K562 (cell line): ENCODE data around the gene RBM19. TPM values are rescaled to one million over a fixed set of nuclear protein-coding genes. Genes with fewer than 3 reads are reported as not detected.

ENCODE experiments used
- AFF1 ChIP-seq, 2 experiments: fragments of 450-650 bp; IDR thresholded peaks; 2 replicates each; pipeline ENCODE4 v1.6.1; 2018; ENCODE audit warnings: mild to moderate bottlenecking in 2 of 2, low read depth in 1 of 2; ENCODE audit not compliant: partially characterized antibody in 2 of 2
- BHLHE40 ChIP-seq: IDR thresholded peaks from 2 replicates; pipeline ENCODE4 v1.6.1; 2011; ENCODE audit warnings: low read length, improper control_type of control experiment
- DMBX1 ChIP-seq: fragments of 250-450 bp; sonication (Bioruptor Pico); IDR thresholded peaks from 2 replicates; pipeline ENCODE4 v1.8.0; 2022; ENCODE audit warnings: inconsistent platforms, mild to moderate bottlenecking, moderate library complexity, borderline replicate concordance
- MCM7 ChIP-seq, 2 experiments: fragments of 450-650 bp; IDR thresholded peaks; 2 replicates each; pipeline ENCODE4 v1.6.1; 2016 to 2018
- PCBP1 ChIP-seq: fragments of 200-400 bp; formaldehyde crosslinking; IDR thresholded peaks from 2 replicates; pipeline ENCODE4 v1.6.1; 2018; ENCODE audit warnings: mild to moderate bottlenecking, low read depth, low read length; ENCODE audit not compliant: poor library complexity, severe bottlenecking
- POLR2AphosphoS5 ChIP-seq: IDR thresholded peaks from 2 replicates; pipeline ENCODE4 v1.6.1; 2011; ENCODE audit warnings: mild to moderate bottlenecking, low read depth, low read length, moderate library complexity; ENCODE audit not compliant: control insufficient read depth, insufficient read depth
- POLR3G ChIP-seq: IDR thresholded peaks from 2 replicates; pipeline ENCODE4 v1.6.1; 2011; ENCODE audit not compliant: insufficient read length, insufficient replicate concordance; ENCODE audit errors: extremely low read depth
- RREB1 ChIP-seq: fragments of 250-450 bp; sonication (Bioruptor Pico); IDR thresholded peaks from 2 replicates; pipeline ENCODE4 v1.4.0; 2020
- SIN3A ChIP-seq, 2 experiments: fragments of 150-350 bp in 1 of 2; IDR thresholded peaks; 2 replicates each; pipeline ENCODE4 v1.6.1; 2011 to 2016; ENCODE audit warnings: borderline replicate concordance in 2 of 2, low read depth in 2 of 2, low read length in 2 of 2, mild to moderate bottlenecking in 2 of 2, moderate library complexity in 2 of 2; ENCODE audit not compliant: control insufficient read depth in 1 of 2
- SMARCE1 ChIP-seq: fragments of 450-650 bp; IDR thresholded peaks from 2 replicates; pipeline ENCODE4 v1.7.1; 2016; ENCODE audit warnings: mild to moderate bottlenecking
- XRCC3 ChIP-seq: fragments of 450-650 bp; IDR thresholded peaks from 2 replicates; pipeline ENCODE4 v1.6.1; 2017; ENCODE audit warnings: mild to moderate bottlenecking, moderate library complexity
- YY1 ChIP-seq, 3 experiments: IDR thresholded peaks; 2 replicates each; pipeline ENCODE4 v1.6.1; 2011; ENCODE audit warnings: low read length in 2 of 3, mild to moderate bottlenecking in 2 of 3, moderate library complexity in 2 of 3, borderline replicate concordance in 1 of 3, control low read depth in 1 of 3, low read depth in 1 of 3; ENCODE audit not compliant: insufficient read depth in 3 of 3, insufficient replicate concordance in 2 of 3, control insufficient read depth in 1 of 3, insufficient read length in 1 of 3; ENCODE audit errors: extremely low read depth in 1 of 3
- ZC3H4 ChIP-seq: sonication (generic); formaldehyde crosslinking; IDR thresholded peaks from 2 replicates; pipeline ENCODE4 v1.9.0; 2021; ENCODE audit warnings: missing genetic modification reagents, borderline replicate concordance
- ZNF175 ChIP-seq: fragments of 200-800 bp; sonication (Bioruptor generic); IDR thresholded peaks from 2 replicates; pipeline ENCODE4 v1.6.1; 2016; ENCODE audit warnings: low read depth, mild to moderate bottlenecking, missing genetic modification characterization, missing compliant biosample characterization
- ZNF561 ChIP-seq: fragments of 450-650 bp; formaldehyde crosslinking; conservative IDR thresholded peaks from 2 replicates; pipeline ENCODE4 v1.4.0; 2020; ENCODE audit warnings: mild to moderate bottlenecking, moderate library complexity
- ZNF699 ChIP-seq: fragments of 250-450 bp; sonication (Bioruptor Pico); IDR thresholded peaks from 2 replicates; pipeline ENCODE4 v1.8.0; 2021; ENCODE audit warnings: mild to moderate bottlenecking, moderate library complexity; ENCODE audit not compliant: insufficient replicate concordance
- polyA plus RNA-seq, 8 experiments: library from polyadenylated mRNA; depleted of rRNA in 4 of 8; stranded (reverse) in 5 of 8; unstranded in 3 of 8; fragments of >200 nt; fragmentation: Nextera tagmentation in 2 of 8; fragmentation: Illumina TruSeq in 1 of 8; extraction: Ambion mirVana in 2 of 8; extraction: Trizol in 1 of 8; gene quantifications; 2 replicates each; pipeline versions ENCODE4 v1.2.1 to v1.2.3, GENCODE V29; 2011 to 2014; ENCODE audit warnings: inconsistent platforms in 1 of 8, missing spikeins in 1 of 8
- total RNA-seq, 7 experiments: library from RNA; depleted of rRNA in 6 of 7; stranded (reverse); fragments of >200 nt in 6 of 7; fragmentation: Illumina TruSeq in 2 of 7; extraction: Trizol in 2 of 7; gene quantifications; 2 replicates each; pipeline versions ENCODE4 v1.2.1 to v1.2.3, GENCODE V29; 2011 to 2021; ENCODE audit warnings: low replicate concordance in 1 of 7

The RBM19 gene
- total and polyA plus RNA-seq, 9 of the 15 experiments (the other 6 are each of a cell fraction or from before 2014, with no cell fraction given), result 16.0 to 58.4 (median 37.9) TPM

- no peak for TF ChIP-seq AFF1 (IDR thresholded peaks at IDR 0.05; ENCODE audit: low read depth in 1 of 2, partially characterized antibody in 2 of 2)
- peak; percentile 92 for TF ChIP-seq DMBX1 (CRISPR knock-in tag)
- TF ChIP-seq XRCC3, result no peak
- no peak for TF ChIP-seq YY1 (IDR thresholded peaks at IDR 0.05; ENCODE audit: borderline replicate concordance in 1 of 3, control insufficient read depth in 1 of 3, extremely low read depth in 1 of 3, insufficient read depth in 3 of 3, insufficient read length in 1 of 3, insufficient replicate concordance in 2 of 3, low read depth in 1 of 3, low read length in 2 of 3)
- no peak for TF ChIP-seq ZC3H4 (CRISPR knock-in tag)
- TF ChIP-seq ZNF699, result no peak
- no peak for TF ChIP-seq ZNF561
- 0 out of 2 replicates have a peak, but pooled peaks have one; percentile 18 for TF ChIP-seq RREB1 (CRISPR knock-in tag)
- peak; percentile 41; the same call in 1 of the 2 replicates for TF ChIP-seq ZNF175
- TF ChIP-seq POLR3G, result no peak
- TF ChIP-seq SIN3A (IDR thresholded peaks at IDR 0.05; ENCODE audit: borderline replicate concordance in 2 of 2, control insufficient read depth in 1 of 2, low read depth in 2 of 2, low read length in 2 of 2), result peak in 1 of 2 experiments; percentile 24; a peak in 1 of 4 replicates
- peak; percentile 98 for TF ChIP-seq SMARCE1
- TF ChIP-seq PCBP1, result no peak
- TF ChIP-seq POLR2AphosphoS5, result peak; percentile 98
- TF ChIP-seq BHLHE40, result peak; percentile 65; the same call in 1 of the 2 replicates
- no peak for TF ChIP-seq MCM7 (IDR thresholded peaks at IDR 0.05)
Observed at GRCh38 chr12:113932381-113933196, 33.5 kb downstream of the RBM19 start (continued).
